Skin epidermis (tissue), 12 donors: ENCODE results near the gene C6.
"Not testable (repeated sequence)": the region's sequence is repeated elsewhere in the genome, so short reads cannot be mapped to it uniquely, and the experiment has no call there.

Experiments used
- H3K27ac ChIP-seq, 21 experiments: fragments of 200-600 bp; sonication (generic) in 11 of 21; one replicate each; pipeline ENCODE4 v1.5.0; 2020; ENCODE audit warnings: mild to moderate bottlenecking in 3 of 21, inconsistent platforms in 2 of 21, moderate library complexity in 2 of 21
- H3K4me3 ChIP-seq, 7 experiments: fragments of 200-600 bp; sonication (generic) in 2 of 7; one replicate each; pipeline ENCODE4 v1.5.0; 2020; ENCODE audit warnings: inconsistent platforms in 2 of 7, mild to moderate bottlenecking in 2 of 7, moderate library complexity in 1 of 7

Gene C6

GRCh38 chr5:41213340-41213739, at the start of gene C6:
Gene C6 (minus strand): TSS chr5:41213532. CDS start chr5:41203230, 10,302 bp downstream.
- no peak within 1 kb of the TSS for H3K27ac ChIP-seq
- no peak within 1 kb of the TSS for H3K4me3 ChIP-seq

GRCh38 chr5:41256400-41256799, 43.1 kb upstream of the C6 start:
- Histone ChIP-seq H3K4me3 (no peak overlapping the region), H3K27ac (no peak overlapping the region)

GRCh38 chr5:41253109-41253508, 39.8 kb upstream of the C6 start:
- Histone ChIP-seq H3K4me3 (no peak overlapping the region), H3K27ac (no peak overlapping the region)

GRCh38 chr5:41252036-41252435, 38.7 kb upstream of the C6 start:
- H3K4me3 ChIP-seq, result no peak overlapping the region

GRCh38 chr5:41250351-41250987, 37.1 kb upstream of the C6 start:
- no peak overlapping the region for H3K4me3 ChIP-seq
- no peak overlapping the region for H3K27ac ChIP-seq

More at GRCh38 chr5:41252036-41252435, 38.7 kb upstream of the C6 start:
- peak overlapping the region in 2 of 21 experiments; percentile 22 to 37 for H3K27ac ChIP-seq

GRCh38 chr5:41247135-41247534, 33.8 kb upstream of the C6 start:
- Histone ChIP-seq H3K4me3 (no peak overlapping the region), H3K27ac (no peak overlapping the region)

GRCh38 chr5:41246376-41246775, 33.0 kb upstream of the C6 start:
- H3K4me3 ChIP-seq, result no peak overlapping the region
- H3K27ac ChIP-seq, result no peak overlapping the region

- no peak overlapping the region for H3K27ac ChIP-seq
- no peak overlapping the region for H3K4me3 ChIP-seq
Observed at GRCh38 chr5:41243558-41243957, 30.2 kb upstream of the C6 start.

GRCh38 chr5:41240985-41241384, 27.7 kb upstream of the C6 start:
- Histone ChIP-seq H3K27ac (no peak overlapping the region), H3K4me3 (no peak overlapping the region)

- Histone ChIP-seq H3K4me3 (no peak overlapping the region), H3K27ac (no peak overlapping the region)
Observed at GRCh38 chr5:41240390-41240789, 27.1 kb upstream of the C6 start.

GRCh38 chr5:41234475-41234874, 21.1 kb upstream of the C6 start:
- no peak overlapping the region for H3K27ac ChIP-seq

GRCh38 chr5:41232797-41233196, 19.5 kb upstream of the C6 start:
- H3K4me3 ChIP-seq, result no peak overlapping the region
- H3K27ac ChIP-seq, result no peak overlapping the region

More at GRCh38 chr5:41234475-41234874, 21.1 kb upstream of the C6 start:
- H3K4me3 ChIP-seq, result no peak overlapping the region

- not testable (repeated sequence) for H3K4me3 ChIP-seq, H3K27ac ChIP-seq
Observed at GRCh38 chr5:41230276-41230675, 16.9 kb upstream of the C6 start.

- Histone ChIP-seq H3K4me3 (no peak overlapping the region), H3K27ac (no peak overlapping the region)
Observed at GRCh38 chr5:41223962-41224361, 10.6 kb upstream of the C6 start.

GRCh38 chr5:41219658-41220269, 6.4 kb upstream of the C6 start:
- peak overlapping the region in 3 of 21 experiments; percentile 25 to 68 (median 40) for H3K27ac ChIP-seq

GRCh38 chr5:41218929-41219657, 5.8 kb upstream of the C6 start:
- Histone ChIP-seq H3K4me3 (no peak overlapping the region), H3K27ac (peak overlapping the region in 3 of 21 experiments; percentile 25 to 68 (median 40))

More at GRCh38 chr5:41219658-41220269, 6.4 kb upstream of the C6 start:
- no peak overlapping the region for H3K4me3 ChIP-seq

GRCh38 chr5:41214182-41214581, 850 bp upstream of the C6 start:
- no peak overlapping the region for H3K27ac ChIP-seq
- H3K4me3 ChIP-seq, result no peak overlapping the region

- H3K27ac ChIP-seq, result no peak overlapping the region
- H3K4me3 ChIP-seq, result no peak overlapping the region
Observed at GRCh38 chr5:41212935-41213334, 397 bp downstream of the C6 start.

- Histone ChIP-seq H3K27ac (no peak overlapping the region), H3K4me3 (no peak overlapping the region)
Observed at GRCh38 chr5:41211417-41211816, 1.9 kb downstream of the C6 start.

GRCh38 chr5:41205475-41205874, 7.9 kb downstream of the C6 start:
- H3K4me3 ChIP-seq, H3K27ac ChIP-seq: not testable (repeated sequence)

- H3K4me3 ChIP-seq, result no peak overlapping the region
- no peak overlapping the region for H3K27ac ChIP-seq
Observed at GRCh38 chr5:41203033-41203432, 10.3 kb downstream of the C6 start.
